Fibroblast of peridontal ligament (primary cell): ENCODE results near the gene CKM.
A peak's percentile ranks its signal among the peaks of the same experiment; 100 is the strongest.
"Not testable (repeated sequence)": the region's sequence is repeated elsewhere in the genome, so short reads cannot be mapped to it uniquely, and the experiment has no call there.

ENCODE experiments used
- DNase-seq: peaks from one replicate; pipeline ENCODE4 v3.0.0-alpha.2; 2010; ENCODE audit errors: extremely low read depth

The CKM gene

GRCh38 chr19:45291834-45292233 is 30.8 kb downstream of the CKM start:
- no peak for DNase-seq

- no peak for DNase-seq
These were observed 32.2 kb downstream of the CKM start for GRCh38 chr19:45290381-45290931.

GRCh38 chr19:45283443-45284033 is 39.1 kb downstream of the CKM start:
- no peak for DNase-seq

- no peak for DNase-seq
These were observed 42.2 kb downstream of the CKM start for GRCh38 chr19:45280471-45280961.

GRCh38 chr19:45279587-45280192 is 43.0 kb downstream of the CKM start:
- DNase-seq, result no peak

- DNase-seq, result no peak
These were observed 44.6 kb downstream of the CKM start for GRCh38 chr19:45278087-45278486.

GRCh38 chr19:45276284-45276687 is 46.4 kb downstream of the CKM start:
- peak; percentile 17 for DNase-seq

- peak; percentile 9 for DNase-seq
These were observed 47.2 kb downstream of the CKM start for GRCh38 chr19:45275370-45275971.

- DNase-seq, result no peak
These were observed 49.2 kb downstream of the CKM start for GRCh38 chr19:45273521-45273855.

- no peak for DNase-seq
These were observed 51.0 kb downstream of the CKM start for GRCh38 chr19:45271735-45272108.

- no peak for DNase-seq
These were observed 51.5 kb downstream of the CKM start for GRCh38 chr19:45271098-45271734.

- DNase-seq, result not testable (repeated sequence)
These were observed 52.7 kb downstream of the CKM start for GRCh38 chr19:45269939-45270338.

GRCh38 chr19:45267296-45267695 is 55.4 kb downstream of the CKM start:
- DNase-seq, result no peak

- DNase-seq, result no peak
These were observed 57.3 kb downstream of the CKM start for GRCh38 chr19:45265375-45265774.

- DNase-seq, result no peak
These were observed 57.8 kb downstream of the CKM start for GRCh38 chr19:45264781-45265317.

GRCh38 chr19:45263013-45263412 is 59.7 kb downstream of the CKM start:
- DNase-seq, result no peak

- DNase-seq, result no peak
These were observed 60.1 kb downstream of the CKM start for GRCh38 chr19:45262570-45262969.

GRCh38 chr19:45258862-45259261 is 63.8 kb downstream of the CKM start:
- DNase-seq, result no peak

GRCh38 chr19:45256836-45257235 is 65.8 kb downstream of the CKM start:
- DNase-seq, result no peak
